Heart left ventricle (tissue), 16 donors: ENCODE data around the gene PRR9. TPM values are rescaled to one million over a fixed set of nuclear protein-coding genes. Genes with fewer than 3 reads are reported as not detected.

ENCODE experiments used
- ATAC-seq, 4 donors: fragments of 200-7000 bp; cut with Tn5 transposase; one replicate each; pipeline ENCODE4 v1.9.1; 2020 to 2022; ENCODE audit warnings: moderate library complexity in 4 of 4, mild to moderate bottlenecking in 3 of 4, moderate number of reproducible peaks in 1 of 4
- DNase-seq, 5 donors: peaks; one replicate each; pipeline ENCODE4 v3.0.0-alpha.2; 2020
- H3K27ac ChIP-seq, 12 donors: fragments of 200-600 bp; sonication (generic) in 4 of 12; one replicate each; pipeline versions ENCODE4 v1.5.0 to v1.8.0; 2016 to 2022; ENCODE audit warnings: mild to moderate bottlenecking in 2 of 12
- H3K27me3 ChIP-seq, 9 donors: fragments of 200-600 bp; sonication (generic) in 2 of 9; one replicate each; pipeline versions ENCODE4 v1.5.1 to v1.8.0; 2016 to 2022; ENCODE audit warnings: mild to moderate bottlenecking in 3 of 9
- H3K36me3 ChIP-seq, 9 donors: fragments of 200-600 bp; sonication (generic) in 2 of 9; one replicate each; pipeline versions ENCODE4 v1.5.0 to v1.8.0; 2018 to 2022; ENCODE audit warnings: mild to moderate bottlenecking in 2 of 9
- H3K4me1 ChIP-seq, 12 donors: fragments of 200-600 bp; sonication (generic) in 4 of 12; one replicate each; pipeline versions ENCODE4 v1.5.0 to v1.8.0; 2016 to 2022; ENCODE audit warnings: mild to moderate bottlenecking in 3 of 12
- H3K4me3 ChIP-seq, 12 donors: fragments of 200-600 bp; sonication (generic) in 4 of 12; one replicate each; pipeline versions ENCODE4 v1.5.0 to v1.8.0; 2017 to 2022; ENCODE audit warnings: mild to moderate bottlenecking in 9 of 12, moderate library complexity in 4 of 12
- H3K9me3 ChIP-seq, 12 donors: fragments of 200-600 bp; sonication (generic) in 4 of 12; one replicate each; pipeline versions ENCODE4 v1.5.0 to v1.8.0; 2016 to 2022; ENCODE audit warnings: mild to moderate bottlenecking in 1 of 12
- POLR2A ChIP-seq, 2 donors: fragments of 450-650 bp; IDR thresholded peaks; one replicate each; pipeline ENCODE4 v1.6.1; 2017; ENCODE audit warnings: antibody characterized with exemption in 2 of 2, mild to moderate bottlenecking in 2 of 2, moderate library complexity in 2 of 2
- WGBS, 4 donors: extraction: QIAGEN DNeasy Blood & Tissue Kit in 2 of 4; methylation state at CpG; one replicate each; pipeline versions ENCODE4 v1.1.5 to v1.1.7; 2013 to 2018; 5-methylcytosine and 5-hydroxymethylcytosine counted together
- intact Hi-C, 10 donors: fragments of 100-400 bp; cut with DNase I; formaldehyde crosslinking; loops; one replicate each; pipeline versions ENCODE4 v1.11.1 to v1.14.2; 2022
- polyA plus RNA-seq, 2 donors: library from polyadenylated mRNA; stranded (reverse); fragments of 200-250 nt; gene quantifications; one replicate each; pipeline ENCODE4 v1.2.3, GENCODE V29; 2013
- total RNA-seq, 9 donors: library from RNA; depleted of rRNA in 2 of 9; stranded (reverse); fragments of >200 nt in 2 of 9; fragmentation: NEBNext Ultra II Directional in 3 of 9; extraction: Animal tissue kit (Norgen Biotek cat#: 25700) in 3 of 9; gene quantifications; one replicate each; pipeline versions ENCODE4 v1.1.0 to v1.2.4, GENCODE V29; 2016 to 2023
- TF ChIP-seq, protein P1 (sequence below), 12 donors: fragments of 200-600 bp; sonication (generic) in 4 of 12; IDR thresholded peaks; one replicate each; pipeline versions ENCODE4 v1.5.0 to v1.8.0; 2018 to 2022; ENCODE audit warnings: antibody characterized with exemption in 12 of 12, mild to moderate bottlenecking in 5 of 12
- donor health status: ischemic (EF 13 %, LVEDD 7.1; RV severe dilation, severe dysfunction).
- donor health status: healthy with polysubstance abuse.
- donor health status: DM: no; HTN: yes; CAD: no.
- donor health status: DM: no; HTN: no; CAD: no.
- donor health status: ischemic (EF 25% LVEDD 6.9; RV normal size, moderate dysfunction).
- donor health status: ischemic (EF 25% LVEDD 5.7; RV mildly dilated, moderate dysfunction).
- donor health status: healthy.
- donor health status: DM: yes; HTN: yes; CAD: no.
- donor health status: ischemic (EF 35%, LVEDD 5.7; RV mildly dilated, moderate dysfunction).
- donor health status: nonischemic (EF 11% LVEDD 7.7; RV severe dilation, severe dysfunction).
- donor health status: DM: yes; HTN: yes; CAD: no.
- donor health status: PGD.
- donor health status: ischemic (EF 29% LVEDD 5.4; RV normal size, mild dysfunction).
- donor health status: nonischemic (EF 23%, LVEDD 6.1; RV moderate dilation, normal function).

The PRR9 gene
- total and polyA plus RNA-seq, 11 donors: 1.1 TPM; not detected in 10

DNA sequence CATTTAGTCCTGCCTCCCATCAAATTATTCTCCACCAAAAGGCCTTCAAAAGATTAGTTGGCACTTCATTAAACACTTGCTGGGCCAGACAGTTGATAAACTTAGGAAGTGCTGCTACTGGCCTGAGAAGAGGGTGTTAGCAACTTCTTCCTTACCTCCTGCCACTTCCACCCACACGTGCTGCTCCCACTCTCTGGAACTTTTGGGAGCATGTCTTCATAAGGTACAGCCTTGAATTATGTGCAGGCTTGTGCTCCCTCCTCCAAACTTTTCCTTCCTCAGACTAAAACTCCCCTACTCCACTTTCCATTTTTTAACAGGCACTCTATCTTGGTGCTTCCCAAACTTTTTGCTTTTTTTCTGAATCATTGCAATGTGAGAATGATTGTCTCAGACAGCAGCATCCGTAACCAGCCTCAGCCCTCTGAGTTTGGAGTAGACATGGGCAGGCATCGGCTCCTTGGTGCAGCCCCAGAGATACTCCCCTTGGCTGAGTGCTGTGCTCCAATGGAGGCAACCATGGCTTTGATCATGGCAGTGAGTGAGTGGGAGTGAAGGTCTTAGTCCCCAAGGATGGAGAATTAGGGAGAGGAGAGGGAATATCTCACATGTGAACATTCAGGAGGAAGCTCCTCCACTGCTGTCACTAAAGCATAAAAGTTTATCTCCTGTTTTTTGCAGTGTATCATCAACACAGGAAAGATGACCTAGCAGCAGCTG, 22.9 kb upstream of the PRR9 start:
- no peak for DNase-seq
- Histone ChIP-seq H3K9me3 (no peaks in the 10 kb centered on the region), H3K27me3 (peaks cover 0 to 44% (median 4%) of the 10 kb centered on the region in 9 donors), H3K27ac (no peak overlapping the region), H3K36me3 (no peaks in the 10 kb centered on the region), H3K4me3 (no peak overlapping the region), H3K4me1 (no peaks in the 10 kb centered on the region)
- intact Hi-C loops: no loop called here
- ATAC-seq: no peak
- TF ChIP-seq POLR2A (IDR thresholded peaks at IDR 0.05): no peak
- TF ChIP-seq, protein P1, sequence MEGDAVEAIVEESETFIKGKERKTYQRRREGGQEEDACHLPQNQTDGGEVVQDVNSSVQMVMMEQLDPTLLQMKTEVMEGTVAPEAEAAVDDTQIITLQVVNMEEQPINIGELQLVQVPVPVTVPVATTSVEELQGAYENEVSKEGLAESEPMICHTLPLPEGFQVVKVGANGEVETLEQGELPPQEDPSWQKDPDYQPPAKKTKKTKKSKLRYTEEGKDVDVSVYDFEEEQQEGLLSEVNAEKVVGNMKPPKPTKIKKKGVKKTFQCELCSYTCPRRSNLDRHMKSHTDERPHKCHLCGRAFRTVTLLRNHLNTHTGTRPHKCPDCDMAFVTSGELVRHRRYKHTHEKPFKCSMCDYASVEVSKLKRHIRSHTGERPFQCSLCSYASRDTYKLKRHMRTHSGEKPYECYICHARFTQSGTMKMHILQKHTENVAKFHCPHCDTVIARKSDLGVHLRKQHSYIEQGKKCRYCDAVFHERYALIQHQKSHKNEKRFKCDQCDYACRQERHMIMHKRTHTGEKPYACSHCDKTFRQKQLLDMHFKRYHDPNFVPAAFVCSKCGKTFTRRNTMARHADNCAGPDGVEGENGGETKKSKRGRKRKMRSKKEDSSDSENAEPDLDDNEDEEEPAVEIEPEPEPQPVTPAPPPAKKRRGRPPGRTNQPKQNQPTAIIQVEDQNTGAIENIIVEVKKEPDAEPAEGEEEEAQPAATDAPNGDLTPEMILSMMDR (IDR thresholded peaks at IDR 0.05): no peak
- WGBS, 4 donors: 45 to 55% (median 49%) methylated on average over 3 of the region's 3 CpGs

DNA sequence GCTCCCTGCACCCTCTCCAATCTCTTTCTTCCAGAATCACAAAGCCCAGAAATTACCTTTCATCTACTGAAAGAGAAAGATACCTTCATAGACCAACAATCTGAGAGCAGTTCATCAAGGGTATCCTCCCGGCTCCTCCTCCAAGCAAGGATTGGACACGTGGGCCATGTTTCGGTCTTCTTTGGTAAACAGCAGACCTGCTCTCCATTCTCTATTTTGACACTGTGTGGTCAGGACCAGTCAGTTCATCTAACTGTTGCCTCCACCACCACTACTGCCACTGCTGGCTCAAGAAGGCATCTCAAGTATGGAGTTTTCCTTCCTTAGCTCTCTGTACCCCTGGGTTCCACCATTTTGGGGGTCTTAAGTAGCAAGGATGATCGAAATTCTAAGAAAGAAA, 22.2 kb upstream of the PRR9 start:
- no peaks in the 10 kb centered on the region for H3K9me3 ChIP-seq
- H3K27ac ChIP-seq: no peak overlapping the region
- peaks cover 0 to 41% (median 4%) of the 10 kb centered on the region in 9 donors for H3K27me3 ChIP-seq
- WGBS, 4 donors: 76 to 80% (median 78%) methylated on average over 4 of the region's 4 CpGs
- TF ChIP-seq, protein P1 (IDR thresholded peaks at IDR 0.05): no peak
- no peak for TF ChIP-seq POLR2A (IDR thresholded peaks at IDR 0.05)
- no peaks in the 10 kb centered on the region for H3K4me1 ChIP-seq
- no peaks in the 10 kb centered on the region for H3K36me3 ChIP-seq
- intact Hi-C loops: no loop called here
- DNase-seq (no peak), ATAC-seq (no peak)
- no peak overlapping the region for H3K4me3 ChIP-seq

DNA sequence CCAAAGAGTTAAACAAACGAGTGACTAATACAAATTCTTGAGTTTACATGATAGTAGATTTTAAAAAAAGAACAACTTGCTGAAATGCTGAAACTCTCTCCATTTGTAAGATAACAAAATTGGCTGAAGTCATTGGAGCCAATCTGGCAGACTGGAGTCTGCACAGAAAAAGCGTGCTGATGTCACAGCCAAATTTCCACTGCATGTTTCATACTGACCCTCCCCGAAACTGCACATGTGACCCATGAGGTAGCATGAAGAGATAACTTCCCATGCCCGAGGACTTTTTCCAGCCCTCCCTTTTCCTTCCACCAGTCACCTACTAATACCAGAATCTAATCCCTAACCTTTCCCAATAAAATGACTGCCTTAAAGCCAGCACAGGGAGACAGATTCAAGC, 15.4 kb upstream of the PRR9 start:
- TF ChIP-seq, protein P1 (IDR thresholded peaks at IDR 0.05): no peak
- TF ChIP-seq POLR2A (IDR thresholded peaks at IDR 0.05): no peak
- intact Hi-C loops: no loop called here
- H3K9me3 ChIP-seq: no peaks in the 10 kb centered on the region
- H3K27me3 ChIP-seq: peaks cover 0 to 21% (median 2%) of the 10 kb centered on the region in 9 donors
- no peak overlapping the region for H3K27ac ChIP-seq
- ATAC-seq (no peak), DNase-seq (no peak)
- 39 to 58% (median 46%) methylated on average over 4 of the region's 4 CpGs for WGBS, 4 donors
- H3K36me3 ChIP-seq: no peaks in the 10 kb centered on the region
- H3K4me1 ChIP-seq: no peaks in the 10 kb centered on the region
- H3K4me3 ChIP-seq: no peak overlapping the region

DNA sequence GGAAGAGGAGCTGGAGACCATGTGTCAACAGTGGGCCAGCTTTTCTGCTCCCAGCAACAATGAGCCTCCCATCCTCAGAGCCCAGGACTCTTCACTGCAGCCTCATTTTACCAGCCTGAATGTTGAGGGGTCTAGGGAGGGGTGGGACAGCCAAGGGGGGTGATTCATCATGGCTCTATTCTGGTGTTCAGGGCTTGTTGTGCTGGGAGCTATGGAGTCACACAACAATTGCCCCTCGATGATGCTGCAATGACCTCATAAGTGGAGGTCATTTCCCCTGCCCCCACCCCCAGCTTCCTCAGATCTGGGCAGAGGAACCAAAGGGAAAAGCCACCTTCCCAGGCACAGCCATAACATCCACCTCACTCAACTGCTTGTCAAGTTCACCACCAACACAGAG, 14.3 kb upstream of the PRR9 start, which contains the start of gene LELP1:
TSS of gene LELP1 (plus strand) at position 301 of the 400 bp plus-strand sequence. CDS start 1,278 bp downstream, outside the sequence.
- H3K4me1 ChIP-seq: no peaks in the 10 kb centered on the region
- ATAC-seq: no peak
- WGBS, 4 donors: 50 to 67% (median 59%) methylated on average over 1 of the region's 1 CpG; no CpG with 5 or more reads in 1 of the 4 donors
- no peak for TF ChIP-seq POLR2A (IDR thresholded peaks at IDR 0.05)
- TF ChIP-seq, protein P1 (IDR thresholded peaks at IDR 0.05): no peak
- peaks cover 0 to 21% (median 2%) of the 10 kb centered on the region in 9 donors for H3K27me3 ChIP-seq
- H3K9me3 ChIP-seq: no peaks in the 10 kb centered on the region
- H3K27ac ChIP-seq: no peak within 1 kb of the TSS
- no peaks in the 10 kb centered on the region for H3K36me3 ChIP-seq
- DNase-seq: no peak
- intact Hi-C loops: no loop called here
- no peak within 1 kb of the TSS for H3K4me3 ChIP-seq
